HL-60 (cell line): ENCODE data around the gene PRKCE.

ENCODE experiments used
- CTCF ChIP-seq: IDR thresholded peaks from one replicate; pipeline ENCODE4 v1.5.1; 2011; ENCODE audit warnings: low read length, control low read depth, inconsistent platforms; ENCODE audit not compliant: insufficient read depth
- GABPA ChIP-seq: IDR thresholded peaks from 2 replicates; pipeline ENCODE4 v1.6.1; 2012; ENCODE audit warnings: low read depth
- POLR2AphosphoS5 ChIP-seq: IDR thresholded peaks from 2 replicates; pipeline ENCODE4 v1.6.1; 2012; ENCODE audit warnings: low read depth
- REST ChIP-seq: IDR thresholded peaks from 2 replicates; pipeline ENCODE4 v1.6.1; 2012; ENCODE audit warnings: low read depth; ENCODE audit not compliant: insufficient replicate concordance
- SPI1 ChIP-seq: IDR thresholded peaks from 2 replicates; pipeline ENCODE4 v1.6.1; 2012; ENCODE audit warnings: low read depth, mild to moderate bottlenecking, borderline replicate concordance

GRCh38 chr2:46162329-46163097, 511.0 kb downstream of the PRKCE start:
- TF ChIP-seq CTCF (no peak), POLR2AphosphoS5 (no peak), REST (no peak), GABPA (no peak), SPI1 (no peak)
